GF-D8 (cell line): ENCODE measurements around the gene RHEB.
A peak's percentile ranks its signal among the peaks of the same experiment; 100 is the strongest.

ENCODE experiments used
- DNase-seq: peaks from one replicate; lab custom pipeline; 2025; lab: John Stamatoyannopoulos, UW

The RHEB gene

GRCh38 chr7:151448261-151449252 lies 71.1 kb downstream of the RHEB start:
- peak; percentile 11 for DNase-seq

- no peak for DNase-seq
Measured at GRCh38 chr7:151447901-151448260, 71.8 kb downstream of the RHEB start.

- DNase-seq = no peak
Measured at GRCh38 chr7:151447312-151447711, 72.4 kb downstream of the RHEB start.

- no peak for DNase-seq
Measured at GRCh38 chr7:151446412-151446811, 73.3 kb downstream of the RHEB start.

GRCh38 chr7:151444632-151445031 lies 75.1 kb downstream of the RHEB start:
- no peak for DNase-seq

- no peak for DNase-seq
Measured at GRCh38 chr7:151442776-151443496, 76.8 kb downstream of the RHEB start.

GRCh38 chr7:151440799-151441445 lies 78.8 kb downstream of the RHEB start:
- no peak for DNase-seq

- no peak for DNase-seq
Measured at GRCh38 chr7:151439855-151440798, 79.6 kb downstream of the RHEB start, which contains the start of gene CRYGN. Gene CRYGN, minus strand, starts transcription at chr7:151440141. Its CDS starts 224 bp downstream, at chr7:151439917.

- DNase-seq = no peak
Measured at GRCh38 chr7:151438864-151439601, 80.7 kb downstream of the RHEB start.

- DNase-seq = no peak
Measured at GRCh38 chr7:151437866-151438516, 81.7 kb downstream of the RHEB start.

- DNase-seq = no peak
Measured at GRCh38 chr7:151437159-151437553, 82.5 kb downstream of the RHEB start.

GRCh38 chr7:151436446-151437158 lies 83.1 kb downstream of the RHEB start:
- no peak for DNase-seq

- DNase-seq = no peak
Measured at GRCh38 chr7:151435971-151436370, 83.7 kb downstream of the RHEB start.

GRCh38 chr7:151435103-151435916 lies 84.4 kb downstream of the RHEB start:
- no peak for DNase-seq

- DNase-seq = no peak
Measured at GRCh38 chr7:151434549-151434948, 85.1 kb downstream of the RHEB start.

GRCh38 chr7:151433721-151434400 lies 85.8 kb downstream of the RHEB start:
- DNase-seq = no peak

GRCh38 chr7:151432658-151433521 lies 86.8 kb downstream of the RHEB start:
- DNase-seq = no peak
